OCI-LY3 (cell line): ENCODE measurements around the gene C9orf43.

Experiments used
- H2AFZ ChIP-seq: fragments of 200-600, 300-600 bp; shearing (Covaris generic); 2 replicates; pipeline ENCODE4 v1.6.0; 2014; ENCODE audit warnings: antibody characterized with exemption, low read depth, low read length
- H3K27ac ChIP-seq: fragments of 200-600, 300-600 bp; sonication (generic); 2 replicates; pipeline ENCODE4 v1.5.1; 2014; ENCODE audit warnings: mild to moderate bottlenecking, low read length, moderate library complexity, mixed read lengths
- H3K27me3 ChIP-seq: fragments of 200-600, 300-600 bp; sonication (generic); 2 replicates; pipeline ENCODE4 v1.6.1; 2014; ENCODE audit warnings: low read depth, low read length, mixed read lengths
- H3K36me3 ChIP-seq: fragments of 200-600, 300-600 bp; sonication (generic); replicated peaks from 2 replicates; pipeline ENCODE3; 2014; ENCODE audit warnings: low read depth, low read length, mixed read lengths
- H3K4me1 ChIP-seq: fragments of 300-600, 200-600 bp; sonication (generic); 2 replicates; pipeline ENCODE4 v1.6.1; 2014; ENCODE audit warnings: low read length, mixed read lengths
- H3K4me2 ChIP-seq: fragments of 200-600, 300-600 bp; sonication (generic); 2 replicates; pipeline ENCODE4 v1.6.1; 2014; ENCODE audit warnings: low read length, mixed read lengths
- H3K4me3 ChIP-seq: fragments of 300-600, 200-600 bp; sonication (generic); 2 replicates; pipeline ENCODE4 v1.5.1; 2014; ENCODE audit warnings: antibody characterized with exemption, mild to moderate bottlenecking, low read length, moderate library complexity
- H3K79me2 ChIP-seq: fragments of 300-600, 200-600 bp; shearing (Covaris generic); 2 replicates; pipeline ENCODE4 v1.6.1; 2014; ENCODE audit warnings: mild to moderate bottlenecking, low read length, mixed read lengths
- H3K9ac ChIP-seq: fragments of 300-600, 200-600 bp; shearing (Covaris generic); 2 replicates; pipeline ENCODE4 v1.6.0; 2014; ENCODE audit warnings: mild to moderate bottlenecking, low read length, moderate library complexity
- H3K9me3 ChIP-seq: fragments of 200-600, 300-600 bp; shearing (Covaris generic); 2 replicates; pipeline ENCODE4 v1.6.1; 2014; ENCODE audit warnings: low read length, mixed read lengths; ENCODE audit not compliant: insufficient read depth
- H4K20me1 ChIP-seq: fragments of 200-600, 300-600 bp; sonication (generic); 2 replicates; pipeline ENCODE4 v1.6.1; 2016; ENCODE audit warnings: low read length, mixed read lengths; ENCODE audit not compliant: insufficient read depth
- CTCF ChIP-seq: fragments of 200-600, 300-600 bp; sonication (generic); IDR thresholded peaks from 2 replicates; pipeline ENCODE4 v1.5.1; 2014; ENCODE audit warnings: antibody characterized with exemption, low read length, low read depth
- EZH2phosphoT487 ChIP-seq: fragments of 200-600 bp; shearing (Covaris generic); IDR thresholded peaks from 2 replicates; pipeline ENCODE4 v1.6.1; 2018; ENCODE audit warnings: antibody characterized with exemption, mixed run types, low read depth

C9orf43 gene

GRCh38 chr9:113397203-113397631 is 13.3 kb upstream of the C9orf43 start:
- Histone ChIP-seq H3K79me2 (no peaks in the 10 kb centered on the region), H3K9me3 (no peaks in the 10 kb centered on the region)

DNA sequence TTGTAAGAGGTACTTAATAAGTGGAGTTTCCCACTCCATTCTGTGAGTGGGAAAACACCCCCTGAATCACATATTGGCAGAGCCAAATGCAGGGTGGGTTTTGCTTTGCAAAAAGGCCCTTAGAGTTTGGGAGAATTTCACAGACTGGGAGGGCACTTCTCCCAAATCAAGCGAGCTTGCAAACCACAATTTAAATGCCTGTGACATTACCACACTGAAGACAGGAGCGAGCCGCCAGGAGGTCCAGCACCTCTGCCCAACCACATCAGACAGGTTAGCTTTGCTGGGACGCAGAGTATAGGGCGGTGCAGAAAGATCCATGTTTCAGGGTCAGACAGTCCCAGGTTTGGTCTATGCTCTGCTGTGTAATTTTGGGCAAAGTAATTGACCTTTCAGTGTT is 11.8 kb upstream of the C9orf43 start:
- no peaks in the 10 kb centered on the region for H3K27me3 ChIP-seq
- no peak overlapping the region for H3K4me3 ChIP-seq
- no peaks in the 10 kb centered on the region for H3K36me3 ChIP-seq
- no peak overlapping the region for H3K4me2 ChIP-seq
- H3K79me2 ChIP-seq, result no peaks in the 10 kb centered on the region
- no peak overlapping the region for H3K27ac ChIP-seq
- no peak overlapping the region for H3K9ac ChIP-seq
- H2AFZ ChIP-seq, result no peak overlapping the region
- H4K20me1 ChIP-seq, result no peaks in the 10 kb centered on the region
- TF ChIP-seq CTCF (no peak), EZH2phosphoT487 (no peak)
- no peaks in the 10 kb centered on the region for H3K9me3 ChIP-seq
- peaks cover 9% of the 10 kb centered on the region for H3K4me1 ChIP-seq

More at GRCh38 chr9:113397203-113397631, 13.3 kb upstream of the C9orf43 start:
- TF ChIP-seq CTCF (no peak), EZH2phosphoT487 (no peak)
- Histone ChIP-seq H3K27me3 (no peaks in the 10 kb centered on the region), H3K4me3 (no peak overlapping the region), H3K27ac (no peak overlapping the region), H3K36me3 (peaks cover 4% of the 10 kb centered on the region), H3K4me1 (peaks cover 9% of the 10 kb centered on the region), H3K4me2 (no peak overlapping the region), H4K20me1 (no peaks in the 10 kb centered on the region), H2AFZ (no peak overlapping the region), H3K9ac (no peak overlapping the region)

GRCh38 chr9:113399646-113400200 is 10.8 kb upstream of the C9orf43 start:
- Histone ChIP-seq H3K4me2 (no peak overlapping the region), H3K27ac (no peak overlapping the region), H3K27me3 (no peaks in the 10 kb centered on the region), H3K9me3 (no peaks in the 10 kb centered on the region), H3K36me3 (no peaks in the 10 kb centered on the region), H3K9ac (no peak overlapping the region), H2AFZ (no peak overlapping the region), H4K20me1 (no peaks in the 10 kb centered on the region), H3K79me2 (no peaks in the 10 kb centered on the region), H3K4me1 (peaks cover 9% of the 10 kb centered on the region), H3K4me3 (no peak overlapping the region)
- no peak for TF ChIP-seq EZH2phosphoT487
- TF ChIP-seq CTCF, result no peak

DNA sequence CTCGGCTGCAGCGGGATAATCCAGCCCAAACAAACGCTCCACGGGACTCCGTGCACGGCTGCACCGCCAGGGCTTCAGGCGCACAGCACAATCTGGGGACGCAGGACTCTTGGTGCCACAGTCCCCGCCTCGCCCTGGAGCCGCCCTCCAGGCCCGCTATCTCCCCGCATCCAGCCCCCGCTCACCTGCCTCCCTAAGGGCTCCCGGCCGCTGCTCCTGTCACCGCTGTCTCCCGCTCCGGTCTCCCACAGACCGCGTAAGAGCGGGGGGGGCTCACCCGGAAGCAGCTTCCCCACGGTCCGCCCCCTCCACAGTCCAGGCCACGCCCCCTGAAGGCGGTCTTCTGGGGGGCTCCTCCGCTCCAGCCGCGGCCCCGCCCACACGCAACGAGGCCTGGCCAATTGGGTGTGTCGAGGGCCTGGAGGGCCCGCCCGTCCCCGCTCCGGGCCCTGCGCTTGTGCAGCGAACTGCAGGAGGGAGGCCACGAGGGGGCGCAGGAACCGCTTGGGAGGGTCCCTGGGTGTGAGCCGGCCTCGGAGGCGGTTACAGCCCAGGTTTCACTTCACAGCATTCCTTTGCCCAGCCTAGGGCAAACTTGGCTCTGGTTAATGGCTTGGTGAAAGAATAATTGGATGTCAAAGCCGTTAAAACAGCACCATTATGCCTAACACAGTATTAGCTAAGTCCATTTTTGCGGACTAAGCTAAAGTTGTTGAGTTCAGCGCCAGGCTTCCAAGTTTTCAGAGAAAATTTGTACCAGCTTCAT is 9.3 kb upstream of the C9orf43 start, which contains the start of gene ALAD:
TSS of gene ALAD (minus strand) at position 258 of the 766 bp plus-strand sequence. CDS start 7,725 bp downstream, outside the sequence.
- H4K20me1 ChIP-seq, result no peaks in the 10 kb centered on the region
- TF ChIP-seq EZH2phosphoT487 (no peak), CTCF (peak; percentile 84)
- H3K27ac ChIP-seq, result 0 out of 2 replicates have a peak within 1 kb of the TSS, but pooled peaks have one; percentile 12
- peak within 1 kb of the TSS; percentile 98 for H3K4me3 ChIP-seq
- peak within 1 kb of the TSS; percentile 73 for H3K9ac ChIP-seq
- no peaks in the 10 kb centered on the region for H3K36me3 ChIP-seq
- H3K4me2 ChIP-seq, result peak within 1 kb of the TSS; percentile 93
- no peaks in the 10 kb centered on the region for H3K27me3 ChIP-seq
- peak within 1 kb of the TSS; percentile 99 for H2AFZ ChIP-seq
- peaks cover 9% of the 10 kb centered on the region for H3K4me1 ChIP-seq
- no peaks in the 10 kb centered on the region for H3K9me3 ChIP-seq
- no peaks in the 10 kb centered on the region for H3K79me2 ChIP-seq
